CD4-positive, alpha-beta T cell treated with Interleukin-1 beta for 1 hour (primary cell): Measurements from ENCODE around the gene OVAAL.
"Not testable (repeated sequence)": the region's sequence is repeated elsewhere in the genome, so short reads cannot be mapped to it uniquely, and the experiment has no call there.

ENCODE experiments used
- DNase-seq, 2 donors: peaks; one replicate each; pipeline ENCODE4 v3.0.0-alpha.2; 2020 to 2022

OVAAL gene

DNA sequence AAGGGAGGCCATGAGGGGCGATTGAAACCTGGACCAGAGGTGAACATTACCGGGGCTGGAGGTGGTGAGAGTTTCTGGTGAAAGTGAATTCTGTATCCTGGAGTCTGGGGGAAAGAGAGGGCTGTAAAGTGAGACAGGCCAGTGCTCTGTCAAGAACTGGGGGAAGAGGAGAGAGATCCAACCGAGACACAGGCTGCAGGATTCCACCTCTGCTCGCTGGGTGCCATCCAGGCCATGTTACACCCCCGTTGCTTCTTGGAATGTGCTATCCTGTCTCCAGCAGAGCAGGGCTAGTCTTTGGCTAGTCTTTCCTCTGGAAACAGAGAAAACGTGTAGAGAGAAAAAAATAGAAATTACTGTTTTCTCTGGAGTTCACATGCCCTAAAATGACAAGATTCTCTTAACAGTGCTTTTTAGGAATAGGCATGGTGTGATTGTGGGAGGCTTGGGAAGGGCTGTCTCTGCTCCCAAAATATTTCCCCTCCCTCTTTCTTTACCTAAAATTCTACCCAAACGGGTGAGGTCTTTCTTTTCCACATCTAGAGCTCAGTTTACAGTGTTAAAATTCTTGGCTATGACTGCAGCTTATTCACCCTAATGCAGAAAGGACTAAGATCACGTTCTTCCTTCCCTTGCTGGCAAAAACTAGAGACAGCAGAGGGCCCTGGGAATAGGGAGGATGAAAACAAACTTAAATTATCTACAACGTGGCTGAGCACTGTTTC lies 16.5 kb upstream of the OVAAL start:
- DNase-seq: no peak

DNA sequence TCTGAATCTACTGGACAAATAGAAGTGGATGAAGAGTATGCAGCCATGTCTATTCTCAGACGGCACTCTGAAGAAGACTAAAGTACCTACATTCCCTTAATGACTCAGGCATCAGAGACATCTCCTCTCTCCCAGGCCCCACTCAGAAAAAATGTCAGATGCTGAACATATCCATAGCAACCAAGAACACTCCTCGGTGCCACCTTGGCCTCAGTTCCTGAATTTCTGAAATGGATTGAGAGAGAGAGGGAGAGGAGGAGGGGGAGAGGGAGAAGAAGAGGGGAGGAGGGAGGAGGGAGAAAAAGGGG lies 16.0 kb upstream of the OVAAL start:
- no peak for DNase-seq

DNA sequence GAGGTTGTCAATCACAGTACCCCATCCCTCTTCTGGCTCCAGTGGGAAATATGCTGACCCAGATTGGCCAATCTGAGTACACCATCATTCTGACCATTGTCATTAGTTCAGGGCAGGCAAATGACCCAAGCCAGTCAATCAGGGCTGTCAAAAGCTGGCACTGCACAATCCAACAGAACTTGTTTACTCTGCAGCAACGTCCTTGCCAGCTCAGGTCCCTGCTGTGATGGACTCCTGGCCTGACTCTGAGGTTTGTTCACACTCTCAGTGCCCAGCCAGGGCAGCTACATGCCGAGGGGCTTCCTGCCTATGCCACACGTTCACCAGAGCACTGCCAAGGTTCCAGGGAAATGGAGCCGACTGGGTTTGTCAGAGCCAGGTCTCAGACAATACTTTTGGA lies 14.7 kb upstream of the OVAAL start:
- no peak for DNase-seq

DNA sequence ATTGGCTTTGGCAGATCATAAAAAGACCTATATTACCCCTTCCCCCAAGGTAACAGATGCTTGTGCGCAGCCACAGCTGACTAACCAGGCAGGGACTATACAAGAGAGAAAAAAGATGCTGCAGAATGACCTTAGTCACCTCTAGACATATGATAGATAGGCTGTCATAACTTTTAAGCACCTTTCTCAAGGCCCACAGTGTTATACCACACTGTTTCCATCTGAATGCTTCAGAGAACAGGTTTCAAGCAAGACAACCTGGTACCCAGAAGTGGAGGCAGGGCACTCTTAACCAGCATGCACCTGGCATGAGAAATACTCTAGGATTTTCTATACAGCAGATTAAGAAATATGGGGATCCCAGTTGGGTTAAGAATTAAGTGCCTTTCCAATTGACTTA lies 12.8 kb upstream of the OVAAL start:
- DNase-seq: no peak

DNA sequence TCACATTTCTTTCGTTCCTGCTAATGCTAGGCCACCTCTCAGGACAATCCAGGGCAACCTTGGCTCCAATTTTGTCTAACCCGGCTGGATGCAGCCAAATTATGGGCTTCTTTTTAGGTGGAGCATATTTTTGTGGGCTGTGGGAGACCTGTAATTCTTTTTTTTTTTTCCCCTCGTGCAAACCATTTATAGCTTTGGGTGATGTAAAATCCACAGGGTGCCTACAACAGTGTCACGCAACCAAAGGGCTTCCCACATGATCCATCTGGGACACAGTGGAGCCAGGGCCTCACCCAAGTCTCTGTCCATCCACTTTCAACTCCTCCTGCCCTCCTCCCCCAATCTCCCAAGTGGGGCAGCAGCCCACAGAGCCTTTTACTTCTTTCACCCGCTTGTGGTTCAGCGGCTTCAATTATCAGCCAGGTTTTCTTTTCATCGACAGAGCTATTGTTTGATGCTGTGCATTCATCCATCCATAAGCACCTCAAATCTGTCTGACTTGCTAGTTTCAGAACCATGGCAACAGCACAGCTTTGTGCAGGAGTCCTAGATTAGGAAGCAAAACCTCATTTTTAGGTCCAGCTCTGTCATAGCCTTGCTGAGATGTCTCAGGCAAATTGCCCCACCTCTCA lies 10.0 kb upstream of the OVAAL start:
- no peak for DNase-seq

DNA sequence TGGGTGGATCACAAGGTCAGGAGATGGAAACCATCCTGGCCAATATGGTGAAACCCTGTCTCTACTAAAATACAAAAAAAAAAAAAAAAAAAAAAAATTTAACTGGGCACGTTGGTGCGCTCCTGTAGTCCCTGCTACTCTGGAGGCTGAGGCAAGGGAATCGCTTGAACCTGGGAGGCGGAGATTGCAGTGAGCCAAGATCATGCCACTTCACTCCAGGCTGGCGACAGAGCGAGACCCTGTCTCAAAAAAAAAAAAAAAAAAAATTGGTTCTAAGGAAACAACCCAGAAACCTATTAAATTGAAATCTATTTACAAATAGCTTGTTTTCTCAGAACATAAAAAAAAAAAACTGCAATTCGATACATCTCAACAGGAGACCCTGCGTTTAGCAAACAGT lies 9.0 kb upstream of the OVAAL start:
- DNase-seq: not testable (repeated sequence)

DNA sequence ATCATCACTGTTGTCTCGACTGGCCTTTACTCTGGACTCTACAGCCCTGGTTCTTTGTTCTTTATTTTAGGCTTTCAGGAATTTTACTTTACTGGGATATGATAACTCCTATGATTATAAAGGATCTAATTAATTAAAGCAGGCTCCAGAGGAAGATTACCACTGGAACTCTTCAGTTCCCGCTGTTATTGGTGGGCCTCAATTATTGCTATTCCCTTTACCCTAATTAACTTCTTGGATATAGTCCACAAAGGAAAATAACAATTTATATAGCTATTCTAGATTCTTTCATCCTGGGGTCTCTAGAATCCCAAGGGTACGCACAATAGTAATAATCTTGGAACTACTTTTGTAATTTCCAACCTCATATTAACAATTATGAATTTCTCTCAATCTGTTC lies 8.5 kb upstream of the OVAAL start:
- no peak for DNase-seq

DNA sequence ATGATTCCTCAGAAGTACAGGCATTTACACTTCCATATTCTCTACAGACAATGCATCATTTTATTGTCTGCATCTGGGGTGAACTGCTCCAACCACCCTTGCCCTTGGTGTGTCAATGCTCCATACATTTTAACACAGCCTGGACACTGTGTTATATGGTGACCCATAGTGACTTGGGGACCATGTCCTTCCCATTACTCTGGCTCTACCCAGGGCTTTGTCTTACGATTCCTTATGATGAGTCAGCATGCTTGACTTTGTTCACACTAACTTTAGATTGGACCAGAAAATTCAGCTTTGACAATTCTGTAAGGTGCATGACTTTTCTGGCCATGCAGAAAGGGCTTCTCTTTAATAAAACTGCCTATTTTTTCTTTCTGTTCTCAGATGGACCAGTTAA lies 6.8 kb upstream of the OVAAL start:
- DNase-seq: no peak

DNA sequence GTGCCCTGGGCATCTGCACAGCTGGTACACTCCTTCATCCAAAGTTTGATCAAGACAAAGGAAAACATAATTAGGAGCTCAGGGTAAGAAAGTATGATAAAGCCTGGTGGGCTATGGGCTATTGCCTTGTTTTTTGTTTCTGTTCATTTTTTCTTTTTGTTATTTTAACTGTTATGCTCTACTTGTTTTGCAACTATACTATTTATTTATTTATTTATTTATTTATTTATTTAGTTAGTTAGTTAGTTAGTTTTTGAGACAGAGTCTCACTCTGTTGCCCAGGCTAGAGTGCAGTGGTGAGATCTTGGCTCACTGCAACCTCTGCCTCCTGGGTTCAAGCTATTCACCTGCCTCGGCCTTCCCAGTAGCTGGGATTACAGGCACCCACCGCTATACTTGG lies 5.7 kb upstream of the OVAAL start:
- DNase-seq: not testable (repeated sequence)

DNA sequence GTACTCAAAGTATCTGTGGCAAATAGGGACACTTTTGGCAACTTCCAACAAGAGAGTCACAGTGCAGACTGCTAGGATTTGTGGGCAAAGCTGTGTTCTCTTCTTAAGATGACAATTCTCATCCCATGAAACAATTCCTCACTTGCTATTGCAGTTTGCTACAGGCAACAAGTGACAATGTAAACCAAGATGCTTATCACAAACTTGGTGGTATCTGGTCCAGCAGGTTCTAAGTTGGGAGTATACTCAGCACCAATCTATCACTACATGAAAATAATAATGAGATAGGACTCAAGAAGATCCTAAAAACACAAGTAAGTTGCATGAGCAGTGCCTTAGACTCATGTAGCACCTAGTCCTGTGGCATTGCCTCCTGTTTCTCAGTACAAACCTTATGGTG lies 3.4 kb upstream of the OVAAL start:
- no peak for DNase-seq

DNA sequence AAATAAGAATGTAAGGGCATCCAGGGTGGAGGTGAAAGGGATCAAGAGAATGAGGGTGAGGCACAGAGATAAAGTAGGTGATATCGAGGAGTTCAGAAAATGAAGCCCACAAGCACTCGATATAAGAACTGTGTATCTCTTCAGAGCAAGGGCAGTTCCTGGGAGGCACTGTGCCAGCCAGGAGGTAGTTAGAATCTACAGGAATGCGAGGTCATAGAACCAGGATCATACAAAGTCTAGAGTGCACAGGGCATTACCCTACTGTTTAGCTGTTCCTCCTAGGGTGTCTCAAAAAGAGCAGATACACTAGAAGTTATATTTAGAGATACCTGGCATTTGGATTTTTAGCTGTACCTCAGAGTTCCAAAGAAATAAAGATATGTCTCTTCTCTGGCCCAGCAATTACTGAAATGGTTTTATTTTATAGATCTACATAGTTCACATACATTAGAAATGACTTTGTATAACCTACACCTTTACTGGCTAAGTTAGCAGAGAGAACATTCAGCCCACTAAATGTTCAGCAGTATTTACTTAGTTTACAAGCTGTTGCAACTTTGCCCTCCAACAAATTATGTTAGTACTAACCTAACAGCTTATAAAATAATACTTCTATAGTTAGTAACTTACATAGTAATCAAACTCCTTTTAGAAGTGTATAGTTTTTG lies 1.6 kb downstream of the OVAAL start:
- DNase-seq: no peak

DNA sequence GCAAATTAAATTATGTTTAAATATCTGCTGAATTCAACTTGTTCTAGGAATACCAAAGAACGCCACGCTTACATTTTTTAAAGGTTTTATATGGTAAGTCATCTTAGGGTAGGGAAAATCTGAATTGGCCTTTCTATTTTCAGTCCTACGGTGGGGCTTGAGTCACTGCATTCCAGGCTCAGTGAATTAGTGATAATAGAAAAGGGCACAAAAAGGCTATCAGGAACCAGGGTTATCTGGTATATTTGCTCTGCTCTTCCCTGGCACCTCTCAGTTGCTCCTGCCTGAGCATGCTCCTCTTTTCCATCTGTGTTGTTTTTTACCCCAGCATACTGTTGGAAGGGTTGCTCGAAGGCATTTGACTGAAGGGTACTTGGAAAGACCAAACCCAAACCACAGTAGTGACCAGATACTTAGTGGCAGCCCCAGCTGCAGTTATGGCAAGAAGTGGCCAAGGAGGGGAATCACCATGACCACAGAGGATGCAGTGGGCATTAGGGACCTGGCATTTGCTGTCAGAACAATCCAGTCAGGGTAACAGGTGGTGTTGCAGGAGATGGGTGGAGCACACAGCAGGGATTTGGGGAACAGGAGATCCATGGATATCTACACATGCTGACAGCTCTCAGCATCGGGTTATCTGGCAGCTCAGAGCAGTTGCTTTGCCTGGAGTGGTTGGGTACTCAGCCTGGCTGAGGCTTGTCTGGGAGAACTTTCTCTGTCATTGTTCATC lies 2.3 kb downstream of the OVAAL start:
- DNase-seq: no peak

DNA sequence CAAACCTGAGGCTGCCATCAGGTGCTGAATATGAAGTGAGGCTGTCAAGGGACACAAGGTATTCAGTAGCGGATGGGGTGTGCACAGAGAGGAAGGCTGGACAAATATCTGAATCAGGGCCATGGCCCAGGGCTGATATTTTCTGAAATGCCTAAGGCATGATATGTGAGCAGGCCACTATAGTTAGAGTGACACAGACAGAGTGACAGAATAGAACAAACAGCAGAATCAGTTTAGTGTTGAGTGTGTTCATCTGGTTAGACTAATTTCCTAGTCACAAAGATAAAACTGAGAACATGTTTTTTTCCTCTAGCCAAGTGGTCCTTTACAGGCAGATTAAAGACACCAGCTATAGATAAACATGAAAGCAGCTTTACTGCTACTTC lies 3.9 kb downstream of the OVAAL start:
- no peak for DNase-seq

DNA sequence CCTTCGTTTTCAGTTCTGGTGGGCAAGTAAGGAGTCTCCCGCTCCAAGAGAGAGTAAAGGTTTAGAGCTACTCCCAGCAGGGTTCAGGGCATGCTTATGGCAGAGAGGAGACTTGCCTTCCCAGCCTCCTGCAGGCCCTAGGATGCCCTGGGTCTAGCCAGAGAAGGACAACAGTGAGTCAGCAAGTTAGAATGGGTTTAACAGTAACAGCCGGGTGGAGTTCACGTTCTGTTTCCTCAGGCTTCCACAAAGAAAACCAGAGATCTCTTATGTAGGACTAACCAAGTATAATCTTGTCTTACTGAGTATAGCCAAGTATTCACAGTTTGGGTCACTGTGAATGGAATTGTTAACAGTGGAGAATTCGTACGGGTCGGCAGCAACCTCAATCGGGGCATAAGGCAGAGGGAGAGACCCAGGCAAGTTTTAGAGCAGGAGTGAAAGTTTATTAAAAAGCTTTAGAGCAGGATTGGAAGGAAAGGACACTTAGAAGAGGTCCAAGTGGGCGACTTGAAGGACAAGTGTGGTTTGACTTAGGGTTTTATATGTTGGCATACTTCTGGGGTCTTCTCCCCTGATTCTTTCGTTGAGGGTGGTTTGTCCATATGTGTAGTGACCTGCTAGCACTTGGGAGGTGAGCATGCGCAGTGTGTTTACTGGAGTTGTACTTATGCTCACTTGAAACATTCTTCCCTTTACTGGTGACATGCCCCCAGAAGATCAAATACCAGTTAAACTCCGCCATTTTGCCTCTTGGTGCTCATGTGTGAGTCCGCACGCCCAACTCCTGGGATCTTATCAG lies 4.5 kb downstream of the OVAAL start:
- DNase-seq: no peak

DNA sequence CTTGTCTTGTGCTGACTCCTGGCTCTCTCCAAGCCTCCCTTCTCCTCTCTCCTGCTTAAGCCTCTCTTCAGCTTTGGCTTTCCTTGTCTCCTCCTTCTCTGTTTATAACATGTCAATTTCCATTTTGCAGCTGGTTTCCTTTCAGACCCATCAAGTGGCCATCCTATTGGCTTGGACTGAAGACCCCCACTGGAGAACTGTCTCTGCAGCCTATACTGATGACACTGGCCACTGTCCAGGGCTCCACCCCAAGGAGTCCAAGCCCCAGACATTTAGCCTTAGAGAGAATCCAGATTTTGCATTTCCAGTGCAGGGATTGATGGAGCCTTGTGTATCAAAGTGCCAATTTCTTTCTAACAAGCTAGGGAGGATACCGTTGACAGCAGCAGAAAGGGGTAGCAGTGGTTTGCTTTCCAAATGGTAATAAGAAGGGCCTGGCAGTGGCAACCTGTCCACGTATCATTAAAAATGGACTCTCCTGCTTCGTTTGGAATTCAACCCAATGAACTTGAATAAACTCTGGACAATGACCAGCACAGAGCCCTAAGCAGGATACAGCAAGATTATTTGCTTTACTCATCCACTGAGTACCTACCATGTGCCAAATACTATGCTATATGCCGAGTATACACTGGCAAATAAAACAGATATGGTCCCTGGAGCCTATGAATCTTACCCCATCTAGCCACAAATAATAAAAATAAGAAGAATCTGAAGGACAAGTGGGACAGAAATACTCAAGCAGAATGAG lies 6.5 kb downstream of the OVAAL start:
- no peak for DNase-seq

DNA sequence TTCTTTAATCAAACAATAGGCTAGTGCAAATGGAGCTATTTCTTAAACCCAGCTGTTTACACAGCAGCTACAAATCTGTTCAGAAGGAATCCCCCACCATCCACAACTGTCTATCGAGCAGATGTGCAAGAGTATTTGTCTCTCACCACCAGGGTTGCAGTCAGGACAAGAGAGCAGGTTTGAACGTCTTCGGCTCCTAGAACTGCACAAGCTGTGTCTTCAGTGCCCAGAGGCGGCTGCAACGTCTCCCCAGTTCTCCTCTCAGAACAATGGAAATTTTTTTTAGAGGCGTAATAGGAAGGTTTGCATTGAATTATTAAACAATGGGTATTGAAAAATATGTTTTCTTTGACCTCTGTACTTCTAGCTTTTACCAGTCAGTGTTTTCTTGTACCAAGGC lies 7.3 kb downstream of the OVAAL start:
- no peak for DNase-seq

DNA sequence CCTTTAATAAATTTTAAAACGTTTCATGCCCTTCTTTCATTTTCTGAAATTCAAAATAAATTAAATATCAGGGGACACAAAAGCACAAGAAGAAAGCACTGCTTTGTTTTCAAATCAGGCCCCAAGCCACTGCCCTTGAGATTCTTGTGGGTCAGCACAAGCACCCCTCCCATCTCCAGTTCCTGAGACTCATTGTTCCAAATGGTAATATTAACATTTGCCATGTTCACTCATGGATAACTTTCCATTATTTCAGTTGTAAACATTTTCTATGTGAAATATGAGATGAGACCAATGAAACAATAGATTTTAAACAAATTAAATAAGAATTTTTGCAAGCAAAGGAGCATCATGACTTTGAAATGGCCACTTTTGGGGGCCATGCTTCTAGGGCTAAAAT lies 7.7 kb downstream of the OVAAL start:
- DNase-seq: no peak

DNA sequence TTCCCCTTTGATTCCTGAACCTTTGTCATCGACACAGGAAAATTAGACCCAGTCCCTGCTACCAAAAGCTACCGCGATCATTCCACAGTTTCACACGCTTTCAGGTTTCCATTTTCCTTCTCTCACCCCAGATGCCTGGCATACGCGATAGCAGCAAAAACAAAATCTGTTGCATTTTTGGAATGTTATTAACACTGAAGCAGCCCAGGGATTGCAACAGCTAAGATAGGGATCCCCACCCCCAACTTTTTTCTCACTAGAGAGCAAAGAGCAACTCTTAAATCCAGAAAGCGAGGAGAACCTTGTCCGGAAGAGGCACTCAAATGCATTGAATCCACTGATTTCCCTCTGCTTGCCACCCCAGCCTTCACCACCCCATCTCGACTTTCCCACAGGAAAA lies 8.9 kb downstream of the OVAAL start:
- no peak for DNase-seq

DNA sequence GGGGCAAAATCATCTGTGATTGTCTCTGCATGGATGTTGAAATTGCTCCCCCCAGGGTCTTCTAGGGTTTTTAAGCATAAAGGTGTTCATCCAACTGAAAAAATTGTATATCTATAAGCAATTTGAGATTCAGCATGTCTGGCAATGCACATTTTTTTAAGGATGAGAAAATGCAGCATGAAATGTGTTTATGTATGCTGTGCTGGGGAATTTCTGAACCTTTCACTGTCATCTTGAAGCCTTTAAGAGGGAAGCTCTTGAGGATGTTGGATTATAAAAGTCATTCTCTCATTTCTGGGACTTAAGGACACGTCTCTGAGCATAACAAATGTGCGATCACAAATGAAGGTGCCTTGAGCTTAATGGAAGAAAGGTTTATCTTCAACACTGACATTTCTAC lies 9.4 kb downstream of the OVAAL start:
- no peak for DNase-seq

DNA sequence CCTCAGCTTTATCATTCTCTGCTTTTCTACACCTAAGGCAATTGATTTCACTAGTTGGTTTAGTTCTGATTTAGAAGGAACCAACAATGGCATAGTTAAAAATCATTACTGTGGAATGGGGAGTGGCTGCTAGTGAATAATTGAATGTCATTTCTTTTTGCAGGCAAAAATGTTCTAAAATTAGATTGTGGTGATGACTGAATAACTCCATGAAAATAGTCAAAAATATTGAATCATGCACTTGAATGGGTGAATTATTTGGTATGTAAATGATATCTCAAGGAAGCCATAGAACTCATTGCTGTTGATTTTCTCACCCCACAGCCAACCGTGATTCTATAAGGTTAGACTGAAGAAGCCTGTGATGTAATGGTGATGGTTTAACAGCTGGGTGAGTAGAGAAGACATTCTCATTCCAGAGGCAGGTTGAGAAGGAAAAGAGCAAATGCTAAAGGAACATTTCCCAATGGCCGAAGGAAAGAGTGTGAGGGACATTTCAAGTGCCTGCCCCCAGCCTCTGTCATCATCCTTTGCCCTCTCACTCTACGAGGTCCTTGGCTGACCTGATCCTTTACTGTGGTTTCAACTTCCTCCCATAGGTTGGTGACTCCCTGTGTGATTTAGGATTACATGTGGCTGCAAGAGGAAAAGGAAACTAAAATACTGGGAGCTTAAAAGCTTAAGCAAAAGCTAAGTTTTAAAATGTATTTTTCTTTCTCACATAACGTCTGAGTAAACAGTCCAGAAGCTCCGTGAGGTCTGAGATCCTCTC lies 12.5 kb downstream of the OVAAL start:
- no peak for DNase-seq

DNA sequence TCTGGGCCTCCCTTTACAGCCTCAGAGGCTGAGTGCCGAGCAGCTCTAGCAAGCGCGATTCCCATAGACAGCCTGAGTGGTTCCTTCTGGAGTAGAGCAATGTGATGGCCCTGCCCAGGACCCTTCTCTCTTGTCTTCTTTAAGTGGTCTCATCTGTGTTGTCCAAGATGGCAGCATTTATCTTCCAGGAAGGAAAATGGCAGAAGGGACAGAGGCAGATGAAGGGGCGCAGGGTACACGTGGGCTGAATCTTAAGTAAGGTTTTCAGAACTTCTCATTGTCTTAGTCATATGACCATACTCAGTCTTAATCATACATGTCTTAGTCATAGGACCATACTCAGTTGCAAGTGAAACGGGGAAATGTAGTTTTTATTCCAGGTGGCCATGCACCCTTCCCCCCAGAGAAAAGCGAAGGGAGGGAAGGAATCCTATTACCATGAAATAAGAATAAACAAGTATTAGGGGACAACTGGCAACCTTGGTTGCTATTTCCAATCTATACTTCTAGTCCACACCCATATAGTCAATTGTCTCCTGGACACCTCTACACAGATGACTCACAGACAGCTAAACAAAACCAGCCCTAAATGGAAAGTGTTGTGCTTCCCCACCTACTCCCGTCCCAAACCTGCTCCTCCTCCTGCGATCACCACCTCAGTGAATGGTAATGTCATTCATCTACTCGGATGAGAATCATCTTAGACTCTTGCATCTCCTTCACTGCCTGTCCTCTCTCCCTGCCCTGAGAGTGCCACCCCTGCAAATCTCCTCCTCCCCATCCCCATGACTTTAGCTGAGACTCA lies 13.3 kb downstream of the OVAAL start:
- no peak for DNase-seq
